Panc1 (cell line): ENCODE measurements around the gene PIP4K2A. TPM values are rescaled to one million over a fixed set of nuclear protein-coding genes. Genes with fewer than 3 reads are reported as not detected.
A peak's percentile ranks its signal among the peaks of the same experiment; 100 is the strongest.

Experiments
- ATAC-seq: fragments of 200-7000 bp; cut with Tn5 transposase; 2 replicates; pipeline ENCODE4 v1.9.1; 2020; ENCODE audit warnings: mild to moderate bottlenecking, moderate library complexity
- BruUV-seq: library from RNA; stranded (reverse); fragments of 400-500 nt; replicated peaks from 2 replicates; lab custom pipeline; 2021; lab: Mats Ljungman, UMichigan
- CTCF ChIA-PET: fragments of 300-600 bp; sonication (Branson Sonifier 250); formaldehyde crosslinking; loops from one replicate; lab custom pipeline; 2022; ENCODE audit warnings: antibody characterized with exemption; lab: Charles Lee
- POLR2A ChIA-PET: fragments of 300-600 bp; sonication (Branson Sonifier 250); formaldehyde crosslinking; loops from one replicate; lab custom pipeline; 2022; ENCODE audit warnings: antibody characterized with exemption; lab: Charles Lee
- DNase-seq: peaks from one replicate; pipeline ENCODE4 v3.0.0-alpha.2; 2010; ENCODE audit warnings: low read depth, low spot score
- H3K27ac ChIP-seq: 2 replicates; pipeline ENCODE4 v1.5.1; 2011; ENCODE audit warnings: mild to moderate bottlenecking, low read length, inconsistent platforms
- H3K27me3 ChIP-seq: fragments of 200-500 bp; sonication (Bioruptor generic); 2 replicates; pipeline ENCODE4 v1.6.0; 2014; ENCODE audit warnings: low read length, inconsistent platforms; ENCODE audit not compliant: control insufficient read depth, insufficient read depth
- H3K36me3 ChIP-seq: fragments of 200-500 bp; sonication (Bioruptor generic); 2 replicates; pipeline ENCODE4 v1.5.1; 2014; ENCODE audit warnings: inconsistent platforms, mild to moderate bottlenecking, low read length, moderate library complexity; ENCODE audit not compliant: control insufficient read depth, insufficient read depth
- H3K4me1 ChIP-seq: 2 replicates; pipeline ENCODE4 v1.5.1; 2011; ENCODE audit warnings: inconsistent platforms, mild to moderate bottlenecking, low read length, moderate library complexity; ENCODE audit not compliant: control insufficient read depth, insufficient read depth
- H3K4me3 ChIP-seq, 2 experiments: 2 replicates each; pipeline ENCODE4 v1.5.1; 2011 to 2012; ENCODE audit warnings: low read depth in 2 of 2, low read length in 2 of 2, mild to moderate bottlenecking in 2 of 2, inconsistent platforms in 1 of 2, moderate library complexity in 1 of 2
- H3K9me3 ChIP-seq: fragments of 200-500 bp; sonication (Bioruptor generic); 2 replicates; pipeline ENCODE4 v1.5.1; 2014; ENCODE audit warnings: low read depth, mild to moderate bottlenecking, inconsistent platforms, low read length, moderate library complexity; ENCODE audit not compliant: control insufficient read depth, insufficient read depth
- CTCF ChIP-seq: fragments of 450-650 bp; IDR thresholded peaks from 2 replicates; pipeline ENCODE4 v1.5.1; 2017; ENCODE audit warnings: mild to moderate bottlenecking
- POLR2AphosphoS5 ChIP-seq: IDR thresholded peaks from 2 replicates; pipeline ENCODE4 v1.6.1; 2012; ENCODE audit warnings: mild to moderate bottlenecking, low read depth, low read length, moderate library complexity
- REST ChIP-seq, 2 experiments: IDR thresholded peaks; 2 replicates each; pipeline ENCODE4 v1.6.1; 2011 to 2012; ENCODE audit warnings: low read depth in 2 of 2, control low read depth in 1 of 2, low read length in 1 of 2, mild to moderate bottlenecking in 1 of 2, moderate library complexity in 1 of 2; ENCODE audit not compliant: insufficient read depth in 1 of 2
- SIN3A ChIP-seq: IDR thresholded peaks from 2 replicates; pipeline ENCODE4 v1.6.1; 2012; ENCODE audit warnings: low read depth, mild to moderate bottlenecking, low read length, moderate library complexity, borderline replicate concordance; ENCODE audit not compliant: insufficient read depth
- TCF7L2 ChIP-seq: IDR thresholded peaks from 2 replicates; pipeline ENCODE4 v1.6.1; 2011; ENCODE audit warnings: mild to moderate bottlenecking, low read depth, low read length, inconsistent platforms
- in situ Hi-C: cut with HindIII; loops from 2 replicates; pipeline ENCODE4 v1.10.0; 2016; ENCODE audit warnings: low sequenced_read_pairs, low pct_unique_long_range_greater_than_20kb
- intact Hi-C: fragments of 100-400 bp; cut with micrococcal nuclease; formaldehyde crosslinking; loops from one replicate; pipeline ENCODE4 v1.10.0; 2022; ENCODE audit not compliant: unreplicated experiment
- total RNA-seq: library from RNA; stranded (reverse); gene quantifications from one replicate; pipeline ENCODE4 v1.2.1, GENCODE V29; 2021; ENCODE audit not compliant: unreplicated experiment

Gene PIP4K2A
- total RNA-seq, 1 experiment from 2014 or later = 25.2 TPM

- Histone ChIP-seq H3K4me1 (peaks cover 77% of the 10 kb centered on the region), H3K27me3 (no peaks in the 10 kb centered on the region), H3K27ac (peak overlapping the region; percentile 88; the same call in 1 of the 2 replicates), H3K9me3 (no peaks in the 10 kb centered on the region), H3K36me3 (no peaks in the 10 kb centered on the region), H3K4me3 (no peak overlapping the region)
- ChIA-PET CTCF (interaction anchor here (0.9 kb wide), 1 partner anchor 363 kb away, joined by 3 read pairs; no protein-coding TSS in a partner anchor), POLR2A (no interaction called here)
- DNase-seq (no peak), ATAC-seq (no peak)
- no TSS peak for BruUV-seq
- intact Hi-C loops = no loop called here
- in situ Hi-C loops = no loop called here
- TF ChIP-seq REST (IDR thresholded peaks at IDR 0.05; ENCODE audit: insufficient read depth in 1 of 2, low read depth in 2 of 2, low read length in 1 of 2) (no peak), CTCF (no peak), TCF7L2 (no peak), POLR2AphosphoS5 (no peak), SIN3A (no peak)
These were observed 92.1 kb downstream of the PIP4K2A start for GRCh38 chr10:22622242-22622806.

- in situ Hi-C loops (no loop called here), intact Hi-C loops (no loop called here)
- POLR2A ChIA-PET = no interaction called here
- H3K9me3 ChIP-seq = no peaks in the 10 kb centered on the region
- TF ChIP-seq CTCF = no peak
- TF ChIP-seq TCF7L2 = no peak
- TF ChIP-seq REST (IDR thresholded peaks at IDR 0.05; ENCODE audit: insufficient read depth in 1 of 2, low read depth in 2 of 2, low read length in 1 of 2) = no peak
- no peak for TF ChIP-seq POLR2AphosphoS5
- no peak overlapping the region for H3K4me3 ChIP-seq
- no peaks in the 10 kb centered on the region for H3K36me3 ChIP-seq
- peaks cover 77% of the 10 kb centered on the region for H3K4me1 ChIP-seq
- no TSS peak for BruUV-seq
- peak overlapping the region; percentile 88 for H3K27ac ChIP-seq
- no peaks in the 10 kb centered on the region for H3K27me3 ChIP-seq
- ATAC-seq = no peak
- DNase-seq = no peak
- CTCF ChIA-PET = no interaction called here
These were observed 92.7 kb downstream of the PIP4K2A start for GRCh38 chr10:22621726-22622125.
